ENCODE results near the gene CD101. TPM values are rescaled to one million over a fixed set of nuclear protein-coding genes. Genes with fewer than 3 reads are reported as not detected.

CD101 gene
- total RNA-seq, 1 experiment from 2014 or later: 0.63 TPM

DNA sequence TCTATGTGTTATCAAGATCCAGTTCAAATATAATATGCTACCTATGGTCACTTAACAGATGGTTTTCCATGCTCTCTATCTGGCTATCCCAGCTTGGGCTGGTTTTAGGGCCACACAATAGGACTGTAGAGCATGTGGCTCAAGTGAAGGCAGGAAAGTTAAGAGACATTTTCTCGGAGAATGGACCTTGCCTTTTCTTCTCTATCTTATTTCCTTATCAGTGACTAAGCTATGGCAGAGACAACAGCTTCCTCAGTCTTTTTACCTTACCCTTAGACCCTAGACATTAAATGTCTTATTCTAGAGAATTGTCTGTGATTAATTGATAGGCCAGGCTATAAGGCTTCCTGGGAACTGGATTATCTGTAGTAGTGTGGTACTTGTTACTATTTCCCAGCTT is 28.1 kb downstream of the CD101 start:
- Histone ChIP-seq H3K4me3 (no peak overlapping the region), H3K9me3 (no peaks in the 10 kb centered on the region), H3K27me3 (no peaks in the 10 kb centered on the region; the same call in 1 of the 2 replicates), H3K36me3 (no peaks in the 10 kb centered on the region)
- DNase-seq: no peak

DNA sequence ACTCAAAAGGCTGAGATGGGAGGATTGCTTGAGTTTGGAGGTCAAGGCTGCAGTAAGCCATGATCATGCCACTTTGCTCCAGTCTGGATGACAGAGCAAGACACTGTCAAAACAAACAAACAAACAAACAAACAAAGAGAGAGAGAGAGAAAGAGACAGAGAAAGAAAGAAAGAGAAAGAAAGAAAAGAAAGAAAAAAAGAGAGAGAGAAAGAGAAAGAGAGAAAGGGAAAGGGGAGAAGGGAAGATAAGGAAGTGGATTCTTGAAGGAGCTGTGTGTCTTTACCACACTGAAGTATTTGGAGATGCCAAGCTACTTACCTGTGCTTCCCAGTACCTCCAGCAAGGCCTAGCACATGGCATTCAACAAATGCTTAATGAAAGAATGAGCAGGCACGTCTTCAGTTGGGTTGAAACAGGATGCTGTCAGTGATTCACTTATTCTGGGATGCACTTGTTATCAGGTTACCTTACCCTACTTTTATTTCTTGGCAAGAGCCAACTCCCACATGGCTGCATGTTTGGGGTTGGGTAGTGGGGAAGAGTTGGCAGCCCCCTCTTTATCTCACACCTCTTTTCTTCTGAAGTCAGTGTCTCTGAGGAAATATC is 28.8 kb downstream of the CD101 start:
- no peaks in the 10 kb centered on the region; the same call in 1 of the 2 replicates for H3K27me3 ChIP-seq
- H3K4me3 ChIP-seq: no peak overlapping the region
- DNase-seq: no peak
- H3K9me3 ChIP-seq: no peaks in the 10 kb centered on the region
- H3K36me3 ChIP-seq: no peaks in the 10 kb centered on the region

DNA sequence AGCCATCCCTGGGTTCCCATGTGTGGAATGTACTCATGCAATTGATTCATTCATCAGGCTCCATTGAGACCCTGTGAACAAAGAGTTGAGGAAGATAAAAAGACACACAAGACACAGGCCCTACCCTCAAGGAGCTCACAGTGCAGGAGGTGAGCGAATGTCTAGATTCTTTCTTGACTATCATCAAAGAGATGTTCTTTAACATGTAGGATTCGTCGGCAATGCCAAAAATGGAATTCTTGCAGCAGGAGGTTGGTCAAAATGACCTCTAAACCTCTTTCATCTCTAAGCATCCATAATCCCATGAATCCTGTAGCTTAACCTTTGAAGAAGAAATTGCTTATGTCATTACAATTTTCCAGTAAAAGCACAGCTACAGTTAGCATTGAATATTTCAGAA is 30.7 kb downstream of the CD101 start:
- Histone ChIP-seq H3K27me3 (no peaks in the 10 kb centered on the region; the same call in 1 of the 2 replicates), H3K36me3 (no peaks in the 10 kb centered on the region), H3K4me3 (no peak overlapping the region), H3K9me3 (no peaks in the 10 kb centered on the region)
- DNase-seq: no peak

DNA sequence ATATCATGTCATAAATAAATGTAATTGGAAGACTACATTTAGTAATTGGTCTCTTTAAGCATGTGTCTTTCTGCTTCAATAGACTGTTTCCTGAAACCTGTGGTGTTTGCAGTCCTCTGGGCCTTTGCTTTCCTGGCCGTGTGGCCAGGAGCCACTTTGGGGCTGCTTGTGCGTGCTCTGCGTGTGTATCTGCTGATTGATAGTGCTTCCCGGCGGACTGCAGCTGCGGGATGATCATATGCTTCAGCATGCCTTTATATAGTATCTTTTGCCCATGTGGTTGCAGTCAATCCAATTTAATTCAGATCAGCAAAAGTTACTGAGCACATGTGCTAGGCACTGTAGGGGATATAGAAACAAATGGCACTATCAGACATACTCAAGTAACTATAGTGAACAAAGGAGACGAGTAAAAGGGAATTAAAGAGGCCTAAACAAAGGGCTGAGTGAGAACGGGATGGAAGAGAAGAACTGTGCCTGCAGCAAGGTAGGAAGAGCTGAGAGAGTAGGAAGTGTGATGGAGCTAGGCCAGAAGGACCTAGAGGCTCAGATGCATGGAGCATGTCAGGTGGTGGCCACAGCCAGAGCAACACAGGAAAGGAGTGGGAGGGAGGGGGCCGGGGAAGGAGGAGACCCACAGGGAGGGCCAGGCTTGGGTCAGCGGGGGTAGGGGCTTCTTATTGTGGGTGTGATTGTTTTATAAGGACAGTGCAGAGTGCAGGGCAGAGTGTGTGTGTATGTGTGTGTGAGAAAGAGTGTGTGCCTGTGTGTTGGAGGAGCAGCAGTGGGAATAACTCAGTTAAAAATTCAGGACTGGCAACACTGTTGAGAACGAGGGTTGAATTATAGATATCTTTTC is 31.4 kb downstream of the CD101 start:
- H3K27me3 ChIP-seq: no peaks in the 10 kb centered on the region; the same call in 1 of the 2 replicates
- H3K36me3 ChIP-seq: no peaks in the 10 kb centered on the region
- H3K4me3 ChIP-seq: no peak overlapping the region
- no peak for DNase-seq
- no peaks in the 10 kb centered on the region for H3K9me3 ChIP-seq

DNA sequence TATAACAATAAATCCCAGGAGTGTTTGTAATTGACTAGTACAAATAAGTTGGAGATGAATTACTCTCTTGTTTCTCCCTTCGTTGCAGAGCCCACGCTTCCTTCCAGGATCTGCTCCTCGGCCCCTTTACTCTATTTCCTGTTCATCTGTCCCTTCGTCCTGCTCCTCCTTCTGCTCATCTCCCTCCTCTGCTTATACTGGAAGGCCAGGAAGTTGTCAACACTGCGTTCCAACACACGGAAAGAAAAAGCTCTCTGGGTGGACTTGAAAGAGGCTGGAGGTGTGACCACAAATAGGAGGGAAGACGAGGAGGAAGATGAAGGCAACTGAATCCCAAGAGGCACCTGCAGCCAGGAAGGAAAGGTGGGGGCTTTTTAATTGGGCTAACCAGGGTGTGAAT is 32.2 kb downstream of the CD101 start:
- no peaks in the 10 kb centered on the region for H3K9me3 ChIP-seq
- DNase-seq: no peak
- no peak overlapping the region for H3K4me3 ChIP-seq
- no peaks in the 10 kb centered on the region; the same call in 1 of the 2 replicates for H3K27me3 ChIP-seq
- H3K36me3 ChIP-seq: no peaks in the 10 kb centered on the region

DNA sequence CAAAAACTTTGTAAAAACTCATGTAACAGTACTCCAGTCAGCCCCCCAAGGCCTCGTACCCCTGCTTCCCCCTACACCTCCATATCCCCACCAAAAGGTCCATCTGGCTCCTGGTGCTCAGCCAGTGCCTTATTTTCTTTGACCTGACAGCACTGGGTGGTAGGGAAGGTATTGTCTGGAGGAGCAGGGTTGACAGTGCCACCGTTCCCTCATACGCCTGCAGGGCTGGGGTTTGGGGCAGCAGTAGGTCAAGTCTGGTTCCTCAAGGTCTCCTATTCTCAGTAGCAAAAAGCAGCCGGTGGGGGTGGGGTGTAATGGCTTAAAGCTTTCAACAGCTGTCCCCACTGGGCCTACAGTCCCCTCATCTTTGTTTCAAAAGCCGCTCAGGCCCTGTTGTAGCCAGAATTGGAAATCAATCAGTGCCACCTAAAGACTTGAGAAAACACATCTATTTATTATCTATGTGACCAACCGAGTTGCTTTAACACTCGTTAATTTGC is 33.3 kb downstream of the CD101 start:
- H3K36me3 ChIP-seq: no peaks in the 10 kb centered on the region
- no peak for DNase-seq
- H3K27me3 ChIP-seq: no peaks in the 10 kb centered on the region; the same call in 1 of the 2 replicates
- H3K9me3 ChIP-seq: no peaks in the 10 kb centered on the region
- no peak overlapping the region for H3K4me3 ChIP-seq

DNA sequence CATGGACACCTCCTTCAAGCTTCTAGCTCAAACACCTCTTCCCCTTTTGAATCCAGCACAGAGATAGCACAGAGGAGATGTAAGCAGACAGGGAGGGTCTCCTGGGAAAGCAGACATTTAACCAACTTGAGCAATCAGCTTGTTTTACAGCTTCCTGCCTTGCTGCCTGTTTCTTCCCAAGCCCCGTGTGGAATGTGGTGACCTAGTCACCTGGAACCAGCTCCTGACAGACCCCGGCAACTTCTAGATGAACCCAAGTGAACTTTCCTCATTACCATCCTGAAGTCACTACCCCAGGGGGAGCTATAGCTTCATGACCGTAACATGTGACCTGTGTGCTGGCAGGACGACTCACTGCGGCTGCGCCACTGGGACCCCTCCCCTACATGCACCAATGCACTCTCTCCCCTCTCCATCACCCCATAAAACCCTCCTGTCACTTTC is 34.5 kb downstream of the CD101 start:
- H3K9me3 ChIP-seq: no peaks in the 10 kb centered on the region
- H3K27me3 ChIP-seq: no peaks in the 10 kb centered on the region; the same call in 1 of the 2 replicates
- DNase-seq: no peak
- H3K36me3 ChIP-seq: no peaks in the 10 kb centered on the region
- H3K4me3 ChIP-seq: no peak overlapping the region

DNA sequence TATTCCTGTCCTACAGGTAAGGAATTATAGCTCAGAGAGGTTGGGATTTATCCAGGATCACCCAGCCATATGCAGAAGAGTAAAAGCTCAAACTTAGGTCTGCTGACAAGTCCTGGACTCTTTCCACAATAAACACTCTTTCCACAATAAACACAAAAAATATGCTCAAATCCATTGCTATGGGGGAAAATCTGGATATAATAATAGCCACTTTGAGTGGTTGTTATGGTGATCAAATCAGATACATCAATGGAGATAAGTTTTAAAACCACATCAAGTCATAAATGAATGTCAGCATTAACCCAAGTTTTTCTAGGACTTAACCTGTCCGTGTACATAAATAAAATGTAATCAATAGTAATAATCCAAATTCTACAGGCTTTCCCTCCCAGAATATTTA is 36.2 kb downstream of the CD101 start:
- H3K36me3 ChIP-seq: no peaks in the 10 kb centered on the region
- DNase-seq: no peak
- no peaks in the 10 kb centered on the region for H3K9me3 ChIP-seq
- no peaks in the 10 kb centered on the region; the same call in 1 of the 2 replicates for H3K27me3 ChIP-seq
- no peak overlapping the region for H3K4me3 ChIP-seq

DNA sequence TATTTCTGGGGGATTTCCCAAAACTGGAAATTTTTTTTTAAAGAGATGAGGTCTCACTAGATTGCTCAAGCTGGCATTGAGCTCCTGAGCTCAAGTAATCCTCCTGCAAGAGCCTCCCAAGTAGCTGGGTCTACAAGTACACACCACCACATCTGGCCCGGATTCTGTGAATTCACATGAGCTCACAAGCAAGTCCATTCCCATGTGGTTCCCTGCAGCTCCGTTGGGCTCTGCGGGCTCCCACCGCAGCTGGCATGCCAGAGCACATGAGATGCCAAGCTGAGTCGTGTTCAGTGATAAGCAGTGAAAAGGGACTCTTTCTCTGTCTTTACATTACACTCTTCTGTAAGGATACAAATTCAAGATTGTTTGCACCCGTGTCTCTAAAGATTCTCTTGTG is 36.7 kb downstream of the CD101 start:
- DNase-seq: peak; percentile 5
- H3K36me3 ChIP-seq: no peaks in the 10 kb centered on the region
- H3K4me3 ChIP-seq: no peak overlapping the region
- no peaks in the 10 kb centered on the region for H3K9me3 ChIP-seq
- H3K27me3 ChIP-seq: peaks cover 3% of the 10 kb centered on the region; the same call in 1 of the 2 replicates

DNA sequence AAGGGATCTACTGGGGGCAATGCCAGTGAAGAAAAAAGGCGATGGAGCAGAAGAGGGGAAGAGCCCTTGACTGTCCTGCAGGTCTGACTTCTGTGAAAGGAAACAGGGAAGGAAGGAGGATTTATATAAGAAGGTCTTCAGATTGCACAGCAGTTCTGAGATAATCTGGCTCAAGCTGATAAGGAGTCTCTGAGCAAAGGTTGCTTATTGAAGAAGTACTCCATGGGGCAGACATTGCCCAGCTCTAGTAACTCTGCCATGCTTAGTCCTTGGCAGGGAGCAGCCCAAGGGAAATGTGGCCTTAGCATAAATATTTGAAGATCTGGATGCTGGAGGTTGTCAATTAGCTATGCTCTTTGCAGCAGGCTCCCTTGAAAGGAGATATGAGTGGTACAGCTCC is 42.7 kb downstream of the CD101 start:
- DNase-seq: no peak
- no peaks in the 10 kb centered on the region for H3K36me3 ChIP-seq
- no peaks in the 10 kb centered on the region for H3K9me3 ChIP-seq
- no peak overlapping the region for H3K4me3 ChIP-seq
- H3K27me3 ChIP-seq: peaks cover 3% of the 10 kb centered on the region; the same call in 1 of the 2 replicates

DNA sequence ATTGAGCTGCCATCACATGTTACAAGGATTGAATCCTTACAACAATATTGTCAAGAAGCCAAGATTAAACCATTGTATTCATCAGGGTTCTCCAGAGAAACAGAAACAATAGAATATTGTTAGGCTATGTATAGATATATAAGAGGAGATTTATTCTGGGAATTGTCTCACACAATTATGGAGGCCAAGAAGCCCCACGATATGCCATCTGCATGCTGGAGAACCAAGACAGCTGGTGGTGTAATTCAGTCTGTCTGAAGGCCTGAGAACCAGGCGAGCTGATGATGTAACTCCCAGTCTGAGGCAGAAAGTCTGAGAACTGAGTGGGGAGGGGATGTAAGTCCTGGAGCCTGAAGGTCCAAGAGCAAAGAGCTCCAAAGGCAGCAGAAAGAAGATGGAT is 44.1 kb downstream of the CD101 start:
- Histone ChIP-seq H3K9me3 (no peaks in the 10 kb centered on the region), H3K4me3 (no peak overlapping the region), H3K36me3 (no peaks in the 10 kb centered on the region), H3K27me3 (peaks cover 3% of the 10 kb centered on the region; the same call in 1 of the 2 replicates)
- DNase-seq: no peak

DNA sequence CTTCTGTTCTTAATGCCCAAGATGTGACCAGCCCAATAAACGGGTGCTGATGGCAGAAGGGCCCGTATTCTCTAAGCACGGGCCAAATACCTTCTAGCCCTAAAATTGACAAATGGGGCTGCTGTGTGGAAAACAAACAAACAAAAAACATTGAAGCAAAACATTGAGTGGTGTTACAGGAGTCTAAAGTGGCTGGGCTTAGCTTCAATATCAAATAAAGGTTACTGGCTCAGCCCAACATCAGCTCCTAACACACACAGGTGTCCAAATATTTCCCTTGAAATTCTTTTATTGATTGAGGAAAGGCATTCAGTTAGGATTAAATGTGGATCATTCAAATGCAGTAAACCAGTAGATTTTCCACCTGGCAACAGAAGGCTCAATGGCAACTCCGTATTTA is 45.2 kb downstream of the CD101 start:
- H3K4me3 ChIP-seq: no peak overlapping the region
- no peak for DNase-seq
- no peaks in the 10 kb centered on the region for H3K9me3 ChIP-seq
- peaks cover 3% of the 10 kb centered on the region; the same call in 1 of the 2 replicates for H3K27me3 ChIP-seq
- no peaks in the 10 kb centered on the region for H3K36me3 ChIP-seq

DNA sequence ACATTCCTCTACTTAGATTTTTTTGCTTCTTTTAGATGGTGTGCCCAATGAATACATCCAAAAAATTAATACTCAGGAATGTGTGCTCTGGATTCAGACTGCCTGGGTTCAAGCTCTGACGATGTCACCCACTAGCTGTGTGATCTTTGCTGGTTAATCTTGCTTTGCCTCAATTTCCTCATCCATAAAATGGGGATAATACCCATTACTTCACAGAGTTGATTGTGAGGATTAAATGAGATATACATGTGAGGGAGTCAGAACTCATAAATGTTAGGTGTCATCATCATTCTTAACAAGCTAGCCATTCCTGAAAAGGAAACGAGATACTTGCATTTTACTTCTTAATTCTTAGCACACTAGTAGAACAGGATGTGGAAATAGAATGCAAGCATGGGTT is 45.7 kb downstream of the CD101 start:
- DNase-seq: no peak
- H3K36me3 ChIP-seq: no peaks in the 10 kb centered on the region
- H3K9me3 ChIP-seq: no peaks in the 10 kb centered on the region
- H3K27me3 ChIP-seq: peaks cover 3% of the 10 kb centered on the region; the same call in 1 of the 2 replicates
- no peak overlapping the region for H3K4me3 ChIP-seq

DNA sequence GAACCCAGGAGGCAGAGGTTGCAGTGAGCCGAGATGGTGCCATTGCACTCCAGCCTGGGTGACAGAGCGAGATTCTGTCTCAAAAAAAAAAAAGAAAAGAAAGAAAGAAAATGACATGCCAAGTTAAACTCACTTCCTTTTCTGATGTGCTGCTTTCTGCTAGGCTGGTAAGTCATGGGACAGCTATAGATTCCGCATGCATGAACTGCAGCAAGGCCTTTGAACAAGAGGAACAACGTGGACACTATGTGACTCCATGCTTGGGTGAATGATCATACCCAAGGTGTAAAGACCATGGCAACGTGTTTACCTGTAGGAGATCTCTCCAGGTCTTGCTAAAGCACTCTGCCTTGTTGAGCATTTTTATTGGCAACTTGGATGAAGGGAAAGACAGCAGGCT is 48.3 kb downstream of the CD101 start:
- H3K9me3 ChIP-seq: no peaks in the 10 kb centered on the region
- H3K27me3 ChIP-seq: no peaks in the 10 kb centered on the region
- H3K36me3 ChIP-seq: no peaks in the 10 kb centered on the region
- no peak for DNase-seq
- H3K4me3 ChIP-seq: no peak overlapping the region

DNA sequence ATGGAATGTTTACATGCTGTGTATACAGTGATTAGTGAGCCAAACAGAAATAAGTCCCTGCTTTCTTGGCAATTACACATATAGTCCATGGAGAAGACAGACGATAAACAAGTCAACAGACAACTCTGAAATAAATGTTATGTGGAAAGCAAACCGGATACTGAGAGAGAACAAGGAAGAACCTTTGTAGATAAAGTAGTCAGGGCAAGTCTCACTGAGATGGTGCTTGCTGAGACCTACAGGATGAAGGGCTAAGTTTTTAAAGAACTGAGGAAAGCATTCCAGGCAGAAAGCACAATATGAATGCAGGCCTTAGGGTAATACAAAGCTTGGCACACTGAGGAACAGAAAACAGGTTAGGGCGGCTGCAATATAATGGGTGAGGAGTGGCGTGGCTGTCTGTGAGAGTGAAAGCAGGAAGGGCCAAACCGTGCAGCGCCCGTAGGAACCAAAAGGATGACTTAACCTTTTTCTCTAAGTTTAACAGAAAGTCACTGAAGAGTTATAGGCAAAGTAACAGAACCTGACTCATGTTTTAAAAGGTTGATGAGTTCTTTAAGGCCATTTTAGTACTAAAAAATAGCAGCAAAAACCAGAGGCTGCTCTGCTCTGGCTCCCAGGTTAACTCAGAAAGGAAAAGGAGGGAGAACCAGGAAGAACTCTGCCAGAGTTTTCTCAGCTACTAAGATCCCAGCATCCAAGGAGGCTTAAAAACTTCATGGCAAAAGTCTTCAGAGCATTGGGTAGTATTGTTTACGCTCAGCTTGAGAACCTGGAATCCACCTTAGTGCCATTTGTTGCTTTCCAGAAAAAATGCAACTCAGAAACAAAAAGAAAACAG is 49.9 kb downstream of the CD101 start:
- Histone ChIP-seq H3K36me3 (no peaks in the 10 kb centered on the region), H3K27me3 (no peaks in the 10 kb centered on the region), H3K9me3 (no peaks in the 10 kb centered on the region), H3K4me3 (peak overlapping the region; percentile 3; the same call in 1 of the 2 replicates)
- DNase-seq: no peak

DNA sequence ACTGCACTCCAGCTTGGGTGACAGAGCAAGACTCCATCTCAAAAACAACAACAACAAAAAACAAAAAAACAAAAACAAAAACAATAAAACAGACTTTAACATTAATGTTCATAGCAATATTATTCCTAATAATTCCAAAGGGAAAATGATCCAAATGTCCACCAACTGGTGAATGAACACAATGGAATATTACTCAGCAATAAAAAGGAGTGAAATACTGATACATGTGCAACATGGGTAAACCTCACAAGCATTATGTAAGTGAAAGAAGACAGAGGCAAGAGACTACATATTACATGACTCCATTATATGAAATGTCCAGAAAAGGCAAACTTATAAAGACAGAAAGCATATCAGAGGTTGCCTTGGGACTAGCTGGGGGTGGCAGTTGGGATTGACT is 52.5 kb downstream of the CD101 start:
- Histone ChIP-seq H3K4me3 (no peak overlapping the region), H3K36me3 (no peaks in the 10 kb centered on the region), H3K27me3 (no peaks in the 10 kb centered on the region), H3K9me3 (no peaks in the 10 kb centered on the region)
- no peak for DNase-seq

DNA sequence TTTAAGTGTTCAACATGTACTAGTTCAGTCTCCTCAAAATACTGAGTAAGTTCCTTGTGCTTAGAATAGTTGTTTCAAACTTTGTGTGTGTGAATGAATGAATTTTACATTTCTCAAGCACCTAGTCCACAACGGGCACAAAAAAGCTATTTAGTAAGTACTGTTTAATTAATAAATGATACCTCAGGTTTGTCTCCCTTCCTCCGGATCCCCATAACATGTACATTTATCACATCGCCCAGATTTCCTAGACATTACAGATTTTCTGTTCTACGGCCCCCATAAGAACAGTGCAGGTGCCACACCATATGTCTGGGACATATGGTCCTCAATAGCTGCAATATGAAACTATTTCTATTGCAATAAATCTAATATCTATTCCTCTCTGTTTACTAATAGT is 57.2 kb downstream of the CD101 start:
- Histone ChIP-seq H3K27me3 (no peaks in the 10 kb centered on the region), H3K36me3 (peaks cover 22% of the 10 kb centered on the region), H3K4me3 (peak overlapping the region; percentile 83), H3K9me3 (no peaks in the 10 kb centered on the region)
- DNase-seq: no peak
